GM19025 (cell line): ENCODE data around the gene PLCB1.
"Not testable (repeated sequence)": the region's sequence is repeated elsewhere in the genome, so short reads cannot be mapped to it uniquely, and the experiment has no call there.

Source experiments
- ATAC-seq: cut with Tn5 transposase; IDR thresholded peaks from one replicate; pipeline ENCODE4 v1.9.1; 2021; ENCODE audit warnings: mild to moderate bottlenecking, low read depth, moderate library complexity; ENCODE audit not compliant: unreplicated experiment

Gene PLCB1

GRCh38 chr20:8361006-8361652 is 229.1 kb downstream of the PLCB1 start:
- no peak for ATAC-seq

- ATAC-seq: no peak
These were observed 229.7 kb downstream of the PLCB1 start for GRCh38 chr20:8361779-8362178.

GRCh38 chr20:8362457-8362856 is 230.4 kb downstream of the PLCB1 start:
- no peak for ATAC-seq

- ATAC-seq: no peak
These were observed 232.1 kb downstream of the PLCB1 start for GRCh38 chr20:8363970-8364733.

GRCh38 chr20:8364734-8365078 is 232.6 kb downstream of the PLCB1 start:
- ATAC-seq: no peak

- no peak for ATAC-seq
These were observed 233.6 kb downstream of the PLCB1 start for GRCh38 chr20:8365634-8366033.

DNA sequence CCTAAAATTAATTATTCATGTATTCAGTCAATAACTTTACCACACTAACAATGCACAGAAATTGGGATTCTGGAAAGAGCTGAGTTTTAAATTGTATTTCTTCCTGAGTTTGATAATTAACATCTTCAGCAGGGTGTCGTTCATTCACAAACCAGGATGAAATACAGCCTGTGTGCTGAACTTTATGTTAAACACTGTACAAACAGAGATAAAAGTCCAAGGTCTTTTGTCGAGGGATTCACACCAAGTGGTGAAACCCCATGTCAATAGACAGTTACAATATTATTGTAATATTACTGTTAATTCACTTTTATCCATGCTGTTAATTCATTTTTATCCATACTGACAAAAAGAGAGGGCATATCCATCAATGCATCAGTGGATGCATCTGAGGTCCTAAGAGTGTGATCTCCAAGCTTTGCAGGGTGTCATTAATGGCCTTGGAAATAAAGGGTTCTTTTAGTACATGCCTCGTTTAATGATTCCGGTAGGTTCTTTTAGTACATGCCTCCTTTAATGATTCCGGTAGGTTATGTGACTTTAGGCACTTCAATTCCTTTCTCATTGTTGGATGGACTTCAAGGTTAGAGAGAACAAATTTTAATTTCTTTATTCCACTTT is 234.3 kb downstream of the PLCB1 start:
- ATAC-seq: no peak

DNA sequence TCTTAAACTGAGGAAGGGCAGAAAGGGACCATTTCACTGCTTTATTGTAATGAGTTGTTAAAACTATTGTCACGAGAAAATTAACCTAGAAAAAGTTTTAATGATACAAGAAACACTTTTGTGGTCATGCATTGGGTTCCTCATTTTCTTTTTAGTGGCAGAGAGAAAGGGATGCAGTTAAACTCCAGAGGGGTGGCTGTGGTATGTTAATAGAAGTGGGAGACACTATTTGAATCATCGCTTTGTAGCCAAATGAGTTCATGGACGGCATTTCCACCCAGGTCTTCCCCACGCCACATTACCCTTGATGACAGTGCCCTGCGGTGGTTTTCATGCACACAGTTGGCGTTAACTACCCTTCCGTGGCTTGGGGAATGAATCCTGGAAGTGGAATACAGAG is 235.6 kb downstream of the PLCB1 start:
- ATAC-seq: no peak

DNA sequence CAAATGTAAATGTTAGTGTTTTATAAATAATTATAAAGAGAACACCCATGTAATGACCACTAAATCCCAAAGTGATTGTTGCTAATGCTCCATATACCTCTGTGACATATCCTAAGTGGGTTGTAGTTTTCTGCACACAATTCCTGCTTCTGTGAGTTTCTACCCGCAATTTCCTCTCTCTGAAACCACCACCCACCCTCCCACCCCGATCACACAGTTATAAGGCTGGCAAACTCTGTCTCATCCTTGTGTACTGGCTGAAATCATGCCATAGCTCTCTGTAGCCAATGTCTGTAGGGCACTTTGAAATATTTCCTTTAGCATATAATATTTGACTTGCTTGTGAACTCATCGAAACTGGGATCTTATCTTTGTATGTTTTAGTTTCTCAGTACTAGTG is 236.6 kb downstream of the PLCB1 start:
- ATAC-seq: no peak

- no peak for ATAC-seq
These were observed 237.2 kb downstream of the PLCB1 start for GRCh38 chr20:8369311-8369710.

GRCh38 chr20:8370774-8371173 is 238.7 kb downstream of the PLCB1 start:
- ATAC-seq: no peak

DNA sequence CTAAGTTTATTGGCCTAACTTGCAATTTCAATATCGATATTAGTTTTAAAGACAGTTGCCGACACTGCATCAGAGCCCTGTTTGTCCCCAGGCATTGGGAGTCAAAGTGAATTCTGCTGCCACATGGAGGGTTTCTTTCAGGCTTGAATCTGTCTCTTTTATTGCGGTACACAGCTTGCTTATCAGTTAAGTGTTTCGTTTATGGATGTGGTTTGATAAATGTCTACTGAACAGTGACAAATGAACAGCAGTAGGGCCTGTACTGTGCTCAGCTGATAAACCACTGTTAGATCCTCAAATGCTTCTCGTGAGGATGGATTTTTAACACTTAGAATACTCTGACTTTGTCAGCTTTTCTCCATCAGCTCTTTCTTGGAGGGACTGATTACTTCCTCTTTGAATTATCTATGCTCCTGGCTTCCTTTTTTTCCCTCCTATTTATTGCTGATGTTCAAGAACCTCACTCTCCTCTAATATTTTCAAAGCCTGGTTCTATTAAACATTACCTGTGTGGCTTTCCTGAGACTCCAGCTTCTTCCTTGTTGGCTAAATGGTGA is 240.8 kb downstream of the PLCB1 start:
- ATAC-seq: no peak

GRCh38 chr20:8373579-8373978 is 241.5 kb downstream of the PLCB1 start:
- ATAC-seq: no peak

DNA sequence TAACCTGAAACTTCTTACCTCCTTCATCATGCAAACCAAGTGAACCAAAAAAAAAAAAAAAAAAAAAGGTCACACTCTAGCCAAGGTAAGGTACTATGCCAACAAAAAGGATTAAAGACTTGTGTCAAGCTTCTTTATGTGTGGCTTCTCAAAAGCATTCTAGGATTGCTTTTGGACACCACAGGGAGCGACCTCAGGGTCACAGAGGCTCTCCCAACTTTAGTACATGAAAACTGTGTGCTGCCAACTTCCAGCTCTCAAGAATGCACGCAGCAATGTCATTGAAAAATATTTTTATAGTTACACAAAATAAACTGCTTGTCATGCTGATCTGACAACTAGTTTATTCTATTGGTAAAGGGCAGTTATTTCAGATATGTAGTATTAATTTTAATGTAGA is 243.8 kb downstream of the PLCB1 start:
- ATAC-seq: no peak

- ATAC-seq: no peak
These were observed 244.9 kb downstream of the PLCB1 start for GRCh38 chr20:8376940-8377339.

DNA sequence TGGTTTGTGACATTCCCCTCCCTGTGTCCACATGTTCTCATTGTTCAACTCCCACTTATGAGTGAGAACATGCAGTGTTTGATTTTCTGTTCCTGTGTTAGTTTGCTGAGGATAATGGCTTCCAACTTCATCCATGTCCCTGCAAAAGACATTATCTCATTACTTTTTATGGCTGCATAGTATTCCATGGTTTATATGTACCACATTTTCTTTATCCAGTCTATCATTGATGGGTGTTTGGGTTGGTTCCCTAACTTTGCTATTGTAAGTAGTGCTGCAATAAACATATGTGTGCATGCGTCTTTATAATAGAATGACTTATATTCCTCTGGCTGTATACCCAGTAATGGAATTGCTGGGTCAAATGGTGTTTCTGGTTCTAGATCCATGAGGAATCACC is 247.1 kb downstream of the PLCB1 start:
- ATAC-seq: not testable (repeated sequence)

DNA sequence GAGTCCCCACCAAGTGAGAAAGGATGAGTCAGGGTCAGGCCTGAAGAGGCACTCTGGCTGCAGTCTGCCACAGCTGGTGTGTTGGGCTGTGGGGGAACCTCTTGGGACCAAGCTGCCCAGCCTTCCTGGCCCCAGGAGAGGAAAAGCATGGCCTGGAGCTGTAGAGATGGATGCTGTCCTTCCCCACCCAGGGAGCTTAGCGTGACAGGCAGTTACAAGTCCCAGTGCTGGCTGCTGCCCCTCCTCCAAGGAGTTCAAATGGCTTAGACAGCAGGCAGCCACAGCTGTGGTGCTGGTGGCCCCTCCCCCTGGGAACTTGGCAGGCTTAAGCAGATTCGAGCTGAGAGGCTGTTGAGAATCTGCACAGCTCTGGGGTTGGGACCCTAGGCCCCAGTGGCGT is 253.2 kb downstream of the PLCB1 start:
- ATAC-seq: no peak

- no peak for ATAC-seq
These were observed 254.9 kb downstream of the PLCB1 start for GRCh38 chr20:8386991-8387390.

DNA sequence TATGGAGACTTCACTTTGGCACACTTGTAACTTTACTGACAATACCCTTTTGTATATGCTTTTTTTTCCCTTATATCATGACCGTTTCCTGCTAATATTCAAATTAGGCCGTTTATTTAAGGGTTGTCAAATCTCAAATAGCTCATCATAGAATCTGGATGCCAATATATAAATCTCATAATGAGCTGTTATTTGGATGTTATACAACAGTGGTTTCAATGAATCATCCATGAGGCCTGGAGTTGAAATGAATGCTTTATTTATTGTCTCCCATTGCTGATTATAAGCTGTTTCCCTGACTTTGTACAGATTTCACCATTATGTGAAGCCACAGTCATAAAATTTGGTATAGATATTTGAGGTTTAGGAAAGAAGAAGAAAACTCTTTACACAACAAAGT is 256.1 kb downstream of the PLCB1 start:
- no peak for ATAC-seq

GRCh38 chr20:8388707-8389106 is 256.6 kb downstream of the PLCB1 start:
- ATAC-seq: no peak

- no peak for ATAC-seq
These were observed 257.4 kb downstream of the PLCB1 start for GRCh38 chr20:8389381-8390036.
